HepG2 (cell line): ENCODE results near the gene KIF19.

Experiments used
- FOXJ3 ChIP-seq: sonication (generic); formaldehyde crosslinking; IDR thresholded peaks from 2 replicates; pipeline ENCODE4 v1.4.0; 2020; ENCODE audit warnings: missing genetic modification reagents, mild to moderate bottlenecking, borderline replicate concordance
- FOXM1 ChIP-seq: sonication (generic); formaldehyde crosslinking; IDR thresholded peaks from 2 replicates; pipeline ENCODE4 v1.5.0; 2020; ENCODE audit warnings: missing genetic modification reagents
- HDAC2 ChIP-seq: sonication (generic); formaldehyde crosslinking; IDR thresholded peaks from 2 replicates; pipeline ENCODE4 v1.4.0; 2020; ENCODE audit warnings: missing genetic modification reagents
- KAT2B ChIP-seq: fragments of 150-350 bp; IDR thresholded peaks from 2 replicates; pipeline ENCODE4 v1.6.1; 2014; ENCODE audit warnings: low read depth, low read length, borderline replicate concordance
- MZF1 ChIP-seq: sonication (generic); formaldehyde crosslinking; IDR thresholded peaks from 2 replicates; pipeline ENCODE4 v1.8.1; 2023; ENCODE audit warnings: mild to moderate bottlenecking, missing genetic modification reagents, borderline replicate concordance
- POLR2A ChIP-seq, 2 experiments: IDR thresholded peaks; 2 replicates each; pipeline ENCODE4 v1.6.1; 2011; ENCODE audit warnings: low read depth in 2 of 2, low read length in 2 of 2, mild to moderate bottlenecking in 1 of 2, moderate library complexity in 1 of 2; ENCODE audit not compliant: insufficient read depth in 1 of 2
- SALL1 ChIP-seq: sonication (generic); formaldehyde crosslinking; IDR thresholded peaks from 2 replicates; pipeline ENCODE4 v1.8.0; 2022; ENCODE audit warnings: mild to moderate bottlenecking, missing genetic modification reagents
- ZNF530 ChIP-seq: sonication (generic); formaldehyde crosslinking; IDR thresholded peaks from 2 replicates; pipeline ENCODE4 v1.5.0; 2020; ENCODE audit warnings: low read depth, mild to moderate bottlenecking, missing genetic modification reagents

DNA sequence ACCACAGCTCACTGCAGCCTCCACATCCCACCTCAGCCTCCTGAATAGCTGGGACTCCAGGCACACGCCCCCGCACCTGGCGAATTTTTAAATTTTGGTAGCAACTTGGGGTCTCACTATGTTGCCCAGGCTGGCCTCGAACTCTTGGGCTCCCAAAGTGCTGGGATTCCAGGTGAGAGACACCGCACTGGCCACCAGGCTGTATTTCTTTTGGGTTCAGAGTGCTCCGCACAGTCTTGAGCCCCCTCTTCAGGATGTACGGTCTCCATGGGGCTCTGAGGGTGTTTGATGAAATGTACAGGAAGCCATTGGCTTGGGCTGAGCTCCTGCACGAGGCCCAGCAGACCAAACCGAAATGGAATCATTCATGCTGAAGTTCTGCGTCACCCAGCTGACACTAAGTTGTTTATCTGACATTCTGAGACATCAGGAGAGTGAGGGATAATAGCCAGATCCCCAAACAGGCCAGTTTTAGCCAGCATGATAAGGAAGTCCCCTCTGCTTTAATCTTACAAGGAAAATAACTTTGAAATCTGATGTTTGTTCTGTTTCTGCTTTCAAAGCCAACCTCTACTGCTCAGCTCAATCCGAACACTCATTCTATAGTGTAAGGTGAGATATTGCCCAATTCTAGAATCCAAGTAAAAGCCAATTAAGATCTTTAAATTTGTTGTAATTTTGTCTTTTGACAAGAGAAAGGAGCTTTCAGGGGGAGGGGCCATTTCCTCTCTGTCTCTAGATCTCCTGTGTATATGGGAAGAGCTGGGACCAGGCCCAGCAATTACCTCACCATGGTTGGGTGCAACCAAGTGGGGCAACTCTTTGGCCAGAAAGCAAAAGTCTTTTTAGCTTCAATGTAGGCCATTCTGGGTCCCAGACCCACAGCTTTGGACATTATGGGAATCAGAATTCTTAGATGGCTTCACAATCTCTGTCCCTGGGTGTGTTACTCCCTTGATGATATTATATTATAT is 64.9 kb downstream of the KIF19 start:
- TF ChIP-seq FOXJ3 (CRISPR knock-in tag): no peak
- TF ChIP-seq POLR2A (IDR thresholded peaks at IDR 0.05; ENCODE audit: insufficient read depth in 1 of 2, low read depth in 2 of 2, low read length in 2 of 2): no peak
- no peak for TF ChIP-seq KAT2B
- no peak for TF ChIP-seq HDAC2
- TF ChIP-seq MZF1: no peak
- no peak for TF ChIP-seq SALL1 (CRISPR knock-in tag)
- TF ChIP-seq FOXM1 (CRISPR knock-in tag): no peak
- TF ChIP-seq ZNF530: no peak
